Calu3 (cell line): ENCODE results near the gene CSNK2A3. TPM values are rescaled to one million over a fixed set of nuclear protein-coding genes. Genes with fewer than 3 reads are reported as not detected.

Experiments
- BruUV-seq: library from RNA; stranded (reverse); fragments of 400-500 nt; replicated peaks from 2 replicates; lab custom pipeline; 2021; lab: Mats Ljungman, UMichigan
- CTCF ChIA-PET: fragments of 300-600 bp; sonication (Branson Sonifier 250); formaldehyde crosslinking; loops from one replicate; lab custom pipeline; 2022; ENCODE audit warnings: antibody characterized with exemption; lab: Charles Lee
- DNase-seq: peaks from one replicate; pipeline ENCODE4 v3.0.0; 2022
- H3K27ac Mint-ChIP-seq: one replicate; pipeline ENCODE4 v1.8.0; 2022; ENCODE audit warnings: mixed read lengths; ENCODE audit not compliant: unreplicated experiment
- H3K27me3 Mint-ChIP-seq: one replicate; pipeline ENCODE4 v1.8.0; 2022; ENCODE audit warnings: mixed read lengths; ENCODE audit not compliant: unreplicated experiment
- H3K36me3 Mint-ChIP-seq: one replicate; pipeline ENCODE4 v1.8.0; 2022; ENCODE audit warnings: mild to moderate bottlenecking, moderate library complexity, mixed read lengths; ENCODE audit not compliant: insufficient read depth, unreplicated experiment
- H3K4me1 Mint-ChIP-seq: one replicate; pipeline ENCODE4 v1.8.0; 2022; ENCODE audit warnings: mild to moderate bottlenecking, low read depth, mixed read lengths; ENCODE audit not compliant: unreplicated experiment
- H3K4me3 Mint-ChIP-seq: one replicate; pipeline ENCODE4 v1.8.0; 2022; ENCODE audit warnings: mild to moderate bottlenecking, low read depth, moderate library complexity, mixed read lengths; ENCODE audit not compliant: unreplicated experiment
- H3K9me3 Mint-ChIP-seq: one replicate; pipeline ENCODE4 v1.8.0; 2022; ENCODE audit warnings: low read depth, mixed read lengths; ENCODE audit not compliant: unreplicated experiment
- CTCF ChIP-seq: fragments of 200-600 bp; IDR thresholded peaks from one replicate; pipeline ENCODE4 v1.8.0; 2022; ENCODE audit warnings: antibody characterized with exemption; ENCODE audit not compliant: unreplicated experiment
- intact Hi-C: fragments of 100-400 bp; cut with micrococcal nuclease; formaldehyde crosslinking; loops from one replicate; pipeline ENCODE4 v1.10.0; 2022; ENCODE audit not compliant: unreplicated experiment
- total RNA-seq: library from RNA; stranded (reverse); gene quantifications from 2 replicates; pipeline ENCODE4 v1.2.3, GENCODE V29; 2022

CSNK2A3 gene
- total RNA-seq, 1 experiment from 2014 or later: 1.1 TPM

- TF ChIP-seq CTCF: no peak
- no peak overlapping the region for H3K27ac Mint-ChIP-seq
- no TSS peak for BruUV-seq
- H3K9me3 Mint-ChIP-seq: no peaks in the 10 kb centered on the region
- H3K27me3 Mint-ChIP-seq: no peaks in the 10 kb centered on the region
- no peak overlapping the region for H3K4me3 Mint-ChIP-seq
- intact Hi-C loops: no loop called here
- CTCF ChIA-PET: no interaction called here
- no peak for DNase-seq
- no peaks in the 10 kb centered on the region for H3K4me1 Mint-ChIP-seq
- no peaks in the 10 kb centered on the region for H3K36me3 Mint-ChIP-seq
Measured at GRCh38 chr11:11336664-11337063, 16.4 kb downstream of the CSNK2A3 start.

GRCh38 chr11:11335043-11335442 lies 18.0 kb downstream of the CSNK2A3 start:
- Mint-ChIP-seq H3K27me3 (no peaks in the 10 kb centered on the region), H3K4me1 (no peaks in the 10 kb centered on the region), H3K36me3 (no peaks in the 10 kb centered on the region), H3K27ac (no peak overlapping the region), H3K9me3 (no peaks in the 10 kb centered on the region), H3K4me3 (no peak overlapping the region)
- no peak for DNase-seq
- CTCF ChIA-PET: interaction anchor here (0.7 to 1.1 kb wide), 4 partner anchors 9 to 298 kb away, joined by 3 to 4 read pairs (median 4); partner anchors contain the start of gene GALNT18
- intact Hi-C loops: loop anchor here (1.0 kb wide), 1 partner anchor 452 kb away; no protein-coding TSS in a partner anchor
- TF ChIP-seq CTCF: no peak
- BruUV-seq: no TSS peak

DNA sequence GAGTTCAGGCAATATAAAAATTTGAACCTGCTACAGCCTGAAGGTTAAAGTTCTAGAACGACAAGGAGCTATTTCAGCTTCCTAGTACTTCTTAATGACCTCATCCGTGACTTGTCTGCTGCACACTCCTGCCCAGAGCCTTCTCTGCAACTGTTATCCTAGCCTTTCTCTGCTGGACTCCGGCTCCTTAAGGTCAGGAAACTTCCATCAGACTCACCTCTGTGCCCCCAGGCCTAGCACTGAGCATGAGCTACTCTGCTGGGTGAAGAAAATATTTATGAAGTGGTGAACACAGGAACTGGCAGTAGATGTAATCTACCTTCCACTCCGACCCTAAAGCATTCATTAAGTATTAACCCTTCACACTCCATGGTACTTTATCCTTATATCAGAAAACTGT lies 18.4 kb downstream of the CSNK2A3 start:
- no peak overlapping the region for H3K27ac Mint-ChIP-seq
- H3K9me3 Mint-ChIP-seq: no peaks in the 10 kb centered on the region
- no peak for DNase-seq
- intact Hi-C loops: loop anchor here (1.0 kb wide), 1 partner anchor 453 kb away; no protein-coding TSS in a partner anchor
- H3K27me3 Mint-ChIP-seq: no peaks in the 10 kb centered on the region
- TF ChIP-seq CTCF: no peak
- H3K4me3 Mint-ChIP-seq: no peak overlapping the region
- CTCF ChIA-PET: interaction anchor here (0.7 to 1.1 kb wide), 3 partner anchors 111 to 297 kb away, joined by 3 to 4 read pairs (median 3); partner anchors contain the start of gene GALNT18
- BruUV-seq: no TSS peak
- no peaks in the 10 kb centered on the region for H3K4me1 Mint-ChIP-seq
- H3K36me3 Mint-ChIP-seq: no peaks in the 10 kb centered on the region

DNA sequence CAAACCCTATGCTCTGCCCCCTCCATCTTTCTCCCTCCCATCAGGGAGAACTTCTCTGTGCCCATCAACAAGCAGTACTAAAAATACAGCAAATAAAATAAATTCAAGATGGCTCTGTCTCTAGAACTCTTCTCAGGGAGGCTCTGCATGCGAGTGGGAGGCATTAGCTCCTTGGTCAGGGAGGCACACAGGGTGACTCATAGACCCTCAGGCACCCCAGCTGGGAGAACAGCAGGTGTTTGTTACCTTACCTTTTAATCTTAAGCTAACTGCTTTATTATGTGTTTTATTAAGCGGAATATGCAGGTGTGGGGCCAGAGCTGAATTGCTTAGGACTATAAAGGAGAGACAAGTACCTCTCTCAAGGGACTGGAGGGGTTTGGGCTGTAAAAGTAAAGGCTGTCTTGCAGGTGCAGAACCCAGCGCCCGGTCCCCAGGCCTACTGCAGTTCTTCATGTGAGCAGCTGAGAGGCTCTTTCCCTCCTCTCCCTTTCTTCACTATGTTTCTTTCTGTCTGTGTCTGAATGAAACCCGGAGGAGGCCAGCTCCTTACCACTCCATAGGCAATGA lies 20.8 kb downstream of the CSNK2A3 start:
- Mint-ChIP-seq H3K4me1 (no peaks in the 10 kb centered on the region), H3K27ac (no peak overlapping the region), H3K4me3 (no peak overlapping the region), H3K27me3 (no peaks in the 10 kb centered on the region), H3K36me3 (no peaks in the 10 kb centered on the region), H3K9me3 (no peaks in the 10 kb centered on the region)
- no peak for TF ChIP-seq CTCF
- BruUV-seq: no TSS peak
- DNase-seq: no peak
- CTCF ChIA-PET: no interaction called here
- intact Hi-C loops: no loop called here
